NCI-H1436 treated with DMSO at 0.1 percent for 48 hours (cell line): ENCODE results near the gene HSDL2.
"Not testable (repeated sequence)": the region's sequence is repeated elsewhere in the genome, so short reads cannot be mapped to it uniquely, and the experiment has no call there.

Experiments
- DNase-seq: peaks from one replicate; lab custom pipeline; 2025; lab: John Stamatoyannopoulos, UW

HSDL2 gene

GRCh38 chr9:112501287-112501686 is 121.4 kb downstream of the HSDL2 start:
- DNase-seq = no peak

- DNase-seq = no peak
Measured at GRCh38 chr9:112502175-112502946, 122.5 kb downstream of the HSDL2 start.

- DNase-seq = no peak
Measured at GRCh38 chr9:112503170-112503569, 123.3 kb downstream of the HSDL2 start.

- no peak for DNase-seq
Measured at GRCh38 chr9:112505086-112505485, 125.2 kb downstream of the HSDL2 start.

- DNase-seq = no peak
Measured at GRCh38 chr9:112505607-112506006, 125.7 kb downstream of the HSDL2 start.

GRCh38 chr9:112506571-112506970 is 126.7 kb downstream of the HSDL2 start:
- DNase-seq = no peak

- no peak for DNase-seq
Measured at GRCh38 chr9:112507001-112507680, 127.2 kb downstream of the HSDL2 start.

- DNase-seq = no peak
Measured at GRCh38 chr9:112508377-112508776, 128.5 kb downstream of the HSDL2 start.

GRCh38 chr9:112512377-112512776 is 132.5 kb downstream of the HSDL2 start:
- DNase-seq = not testable (repeated sequence)

- DNase-seq = no peak
Measured at GRCh38 chr9:112516769-112517168, 136.9 kb downstream of the HSDL2 start.

- DNase-seq = no peak
Measured at GRCh38 chr9:112520069-112520468, 140.2 kb downstream of the HSDL2 start.

- no peak for DNase-seq
Measured at GRCh38 chr9:112520656-112521055, 140.7 kb downstream of the HSDL2 start.
